CD4-positive, alpha-beta T cell treated with Interleukin-12 subunit alpha and Interleukin-12 subunit beta, for 1 hour (primary cell): ENCODE measurements around the gene POLR2I.
"Not testable (repeated sequence)": the region's sequence is repeated elsewhere in the genome, so short reads cannot be mapped to it uniquely, and the experiment has no call there.

Experiments used
- DNase-seq: peaks from one replicate; pipeline ENCODE4 v3.0.0-alpha.2; 2020

POLR2I gene

DNA sequence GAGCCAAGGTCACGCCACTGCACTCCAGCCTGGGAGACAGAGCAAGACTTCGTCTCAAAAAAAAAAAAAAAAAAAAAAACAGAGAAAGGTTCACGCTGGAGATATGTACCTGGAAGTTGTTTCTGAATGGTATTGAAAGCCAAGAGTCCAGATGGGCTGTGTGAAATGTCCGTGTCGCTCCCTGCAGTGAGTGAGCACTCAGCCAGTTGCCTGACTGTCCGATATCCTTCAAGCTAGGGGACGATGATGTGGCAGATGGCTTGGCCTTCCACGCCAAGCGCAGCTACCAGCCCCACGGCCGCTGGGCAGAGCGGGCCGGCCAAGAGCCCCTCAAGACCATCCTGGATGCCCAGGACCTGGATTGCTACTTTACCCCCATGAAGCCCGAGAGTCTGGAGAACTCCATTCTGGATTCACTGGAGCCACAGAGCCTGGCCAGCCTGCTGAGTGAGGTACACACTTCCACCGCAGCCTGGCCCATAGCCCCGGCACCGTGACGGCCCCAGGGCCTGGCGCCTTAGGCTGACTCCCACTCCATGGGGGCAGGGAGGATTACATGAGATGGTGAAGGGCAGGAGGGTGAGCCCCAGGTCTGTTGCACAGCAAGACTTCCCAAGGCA, 15.4 kb downstream of the POLR2I start:
- DNase-seq = no peak

DNA sequence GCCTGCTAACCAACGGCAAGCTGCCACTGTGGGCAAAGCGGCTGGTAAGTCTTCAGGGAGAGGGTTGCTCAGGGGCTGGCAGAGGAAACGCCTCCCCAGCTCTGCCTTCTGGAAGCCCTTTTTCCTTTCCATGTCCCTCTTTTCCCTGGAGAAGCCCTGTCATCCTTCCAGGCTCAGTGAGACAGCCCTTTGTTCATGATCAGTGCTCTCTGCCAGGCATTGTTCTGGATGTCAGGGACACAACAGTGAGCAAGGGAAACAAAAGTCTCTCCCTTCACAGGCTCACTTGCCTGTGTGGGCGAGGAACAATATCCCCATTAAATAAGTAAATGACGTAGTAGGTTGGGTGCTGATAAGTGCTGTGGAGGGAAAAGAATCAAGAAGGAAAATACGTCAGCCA, 17.6 kb downstream of the POLR2I start:
- no peak for DNase-seq

DNA sequence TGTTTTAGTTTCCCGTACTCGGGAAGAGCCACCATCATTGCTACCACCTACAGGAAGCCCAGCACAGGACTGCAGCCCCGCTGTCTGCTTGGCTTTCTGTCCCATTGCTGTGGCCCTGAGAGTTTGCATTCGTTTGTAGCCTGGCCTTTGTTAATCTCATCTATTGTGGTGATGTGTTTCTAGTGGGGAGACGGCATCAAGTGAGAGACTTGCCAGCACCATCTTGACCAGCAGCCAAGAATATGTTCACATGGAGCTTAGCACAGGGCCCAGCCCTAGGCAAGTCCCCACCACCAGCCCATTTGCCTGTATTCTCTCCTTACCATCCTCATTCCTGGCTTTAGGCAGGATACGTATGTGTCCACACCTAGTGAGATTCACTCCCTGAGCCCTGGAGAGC, 21.0 kb downstream of the POLR2I start:
- no peak for DNase-seq

DNA sequence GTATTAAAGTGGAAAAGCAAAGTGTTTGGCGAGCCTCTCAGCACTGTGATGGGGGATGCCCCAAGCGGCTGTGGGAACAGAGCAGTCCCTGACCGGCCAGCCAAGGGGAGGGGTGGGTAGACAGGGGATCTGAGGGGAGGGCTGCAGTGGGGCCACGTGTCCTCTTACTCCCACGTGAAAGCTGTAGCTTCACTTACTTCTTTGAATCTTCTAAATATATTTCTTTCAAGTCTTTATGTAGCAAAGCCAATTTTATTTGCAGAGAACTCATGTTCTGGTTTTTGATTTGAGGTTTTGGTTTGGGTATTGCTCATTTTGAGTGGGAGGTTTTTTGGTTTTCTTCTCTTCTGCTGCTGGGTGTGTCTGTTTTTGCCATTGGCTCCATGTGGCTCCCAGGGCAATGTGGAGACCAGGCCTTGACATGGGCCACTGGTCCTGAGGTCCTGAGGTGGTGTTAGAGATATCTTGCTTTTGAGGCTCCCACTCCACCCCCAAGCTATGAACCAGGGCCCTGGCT, 21.5 kb downstream of the POLR2I start:
- no peak for DNase-seq

DNA sequence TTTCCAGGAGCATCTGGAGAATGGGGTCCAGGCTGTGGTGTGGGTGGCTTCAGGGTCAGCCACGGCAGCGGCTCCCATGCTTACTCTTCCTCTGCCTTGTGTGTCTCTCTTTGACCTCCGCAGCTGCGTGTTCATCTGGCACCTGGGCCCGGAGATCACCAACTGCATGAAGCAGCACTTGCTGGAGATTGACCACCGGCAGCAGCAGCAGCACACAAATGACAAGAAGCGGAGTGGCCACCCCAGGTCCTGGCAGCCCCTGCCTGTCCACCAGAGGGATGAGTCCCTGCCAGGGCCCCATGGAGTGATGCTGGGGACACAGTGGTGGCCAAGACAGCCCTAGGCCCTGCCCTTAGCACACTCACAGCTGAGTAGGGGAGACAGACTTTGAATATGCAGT, 22.1 kb downstream of the POLR2I start:
- no peak for DNase-seq

DNA sequence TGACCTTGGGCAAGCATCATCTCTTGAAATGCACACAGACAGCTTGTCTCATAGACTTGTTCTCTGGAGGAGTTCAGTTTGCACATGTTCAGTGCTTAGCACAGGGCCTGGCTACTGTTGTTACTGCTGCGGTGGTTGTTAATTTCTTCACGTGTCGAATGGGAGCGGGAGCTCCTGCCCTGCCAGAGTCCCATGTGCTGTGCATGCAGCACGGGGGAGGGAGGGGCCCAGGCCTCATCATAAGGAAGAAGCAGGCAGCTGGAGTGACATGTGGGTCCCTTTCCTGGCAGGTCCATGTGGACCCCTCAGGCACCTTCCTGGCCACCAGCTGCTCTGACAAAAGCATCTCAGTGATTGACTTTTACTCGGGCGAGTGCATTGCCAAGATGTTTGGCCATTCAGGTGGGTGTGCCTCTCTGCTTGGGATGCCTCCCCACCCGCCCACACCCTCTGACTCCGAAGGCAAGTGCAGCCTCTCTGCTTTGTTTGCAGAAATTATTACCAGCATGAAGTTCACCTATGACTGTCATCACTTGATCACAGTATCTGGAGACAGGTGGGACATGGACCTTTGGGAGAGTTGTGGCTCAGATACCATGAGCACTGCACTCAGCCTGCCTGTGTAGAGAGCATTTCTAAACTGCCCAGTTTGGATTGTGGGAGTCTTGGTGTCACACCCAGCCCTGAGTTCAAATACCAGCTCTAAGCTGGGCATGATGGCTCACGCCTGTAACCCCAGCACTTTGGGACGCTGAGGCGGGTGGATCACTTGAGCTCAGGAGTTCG, 23.6 kb downstream of the POLR2I start:
- DNase-seq = no peak

DNA sequence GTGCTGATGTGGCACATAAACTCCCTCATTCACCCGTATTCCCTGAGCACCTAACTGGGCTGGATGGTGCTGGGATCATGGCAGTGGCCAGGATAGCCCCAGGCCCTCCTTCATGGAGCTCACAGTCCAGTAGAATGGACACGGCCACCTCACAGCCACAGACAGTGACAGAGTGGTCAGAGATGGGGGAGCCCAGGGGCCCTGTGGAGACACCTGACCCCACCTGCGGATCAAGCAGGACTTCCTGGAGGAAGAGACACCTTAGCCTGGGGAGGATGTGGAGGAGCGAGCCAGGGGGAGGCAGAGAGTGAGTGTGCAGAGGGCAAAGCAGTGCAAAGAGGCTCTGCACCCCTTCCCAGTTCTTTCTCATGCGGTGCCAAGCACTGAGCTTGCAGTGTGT, 24.8 kb downstream of the POLR2I start:
- DNase-seq = no peak

- no peak for DNase-seq
Measured at GRCh38 chr19:36086326-36086725, 28.3 kb downstream of the POLR2I start.

DNA sequence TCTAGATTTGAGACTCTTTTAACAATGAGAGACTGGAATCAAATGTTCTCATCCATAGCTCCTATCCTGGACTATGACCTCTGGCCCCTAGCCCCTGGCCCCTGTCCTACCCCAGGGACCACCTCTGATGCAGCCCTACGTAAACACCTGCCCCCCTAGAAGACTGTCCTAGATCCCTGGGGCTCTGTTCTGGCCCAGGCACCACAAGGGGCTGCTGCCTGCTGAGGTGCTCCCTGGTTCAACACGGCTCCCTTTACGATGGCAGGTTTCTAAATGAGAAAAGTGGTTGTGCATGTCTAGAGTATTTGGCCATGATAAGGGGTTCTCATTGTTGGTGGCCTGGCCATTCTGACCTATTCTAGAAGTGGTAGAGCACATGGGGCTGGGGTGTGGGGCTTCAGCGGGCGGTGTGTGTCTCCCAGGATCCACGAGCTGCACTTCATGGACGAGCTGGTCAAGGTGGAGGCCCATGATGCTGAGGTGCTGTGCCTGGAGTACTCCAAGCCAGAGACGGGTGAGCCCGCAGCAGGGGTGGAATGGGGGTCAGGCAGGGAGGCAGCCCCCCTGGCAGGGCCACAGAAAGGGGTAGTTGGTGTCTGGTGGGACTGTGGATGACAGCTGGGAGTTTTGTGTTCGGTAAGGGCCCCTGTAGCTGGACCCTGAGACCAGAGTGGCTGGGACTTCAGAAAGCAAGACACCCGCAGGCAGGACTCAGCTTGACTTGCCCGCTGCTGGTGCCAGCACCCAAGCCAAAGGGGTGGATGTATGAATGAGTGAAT, 30.3 kb downstream of the POLR2I start:
- no peak for DNase-seq

DNA sequence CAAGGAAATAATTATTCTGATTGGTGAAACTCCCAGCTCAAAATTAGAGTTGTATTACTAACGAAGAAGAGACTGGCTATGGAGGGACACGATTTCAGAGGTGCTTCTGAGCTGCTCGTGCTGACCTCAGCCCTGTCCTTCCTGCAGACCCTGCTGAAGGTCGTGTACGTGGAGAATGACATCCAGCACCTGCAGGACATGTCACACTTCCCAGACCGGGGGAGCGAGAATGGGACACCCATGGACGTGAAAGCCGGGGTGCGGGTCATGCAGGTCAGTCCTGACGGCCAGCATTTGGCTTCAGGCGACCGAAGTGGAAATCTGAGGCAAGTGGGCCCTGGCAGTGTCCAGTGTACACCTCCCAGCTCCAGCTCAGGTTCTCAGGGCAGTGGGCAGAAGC, 31.8 kb downstream of the POLR2I start:
- no peak for DNase-seq

DNA sequence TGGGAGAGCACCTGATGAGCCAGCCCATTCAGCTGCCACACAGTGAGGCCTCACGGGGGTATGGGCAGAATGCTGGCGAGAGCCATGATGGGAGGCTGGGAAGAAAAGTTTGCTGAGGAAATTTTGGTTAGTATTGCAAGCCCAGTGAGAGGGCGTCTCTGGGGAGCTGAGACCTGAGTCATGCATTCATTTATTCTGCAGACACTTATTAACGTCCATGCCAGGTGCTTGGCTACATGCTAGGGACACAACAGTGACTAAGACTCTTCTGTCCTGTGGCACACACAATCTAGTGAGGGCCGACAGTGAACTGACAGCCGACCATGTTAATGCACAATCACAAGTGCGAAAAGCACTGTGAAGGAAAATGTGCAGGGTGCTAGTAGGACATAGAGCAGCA, 32.8 kb downstream of the POLR2I start:
- no peak for DNase-seq

- DNase-seq = no peak
Measured at GRCh38 chr19:36081385-36081784, 33.3 kb downstream of the POLR2I start.

DNA sequence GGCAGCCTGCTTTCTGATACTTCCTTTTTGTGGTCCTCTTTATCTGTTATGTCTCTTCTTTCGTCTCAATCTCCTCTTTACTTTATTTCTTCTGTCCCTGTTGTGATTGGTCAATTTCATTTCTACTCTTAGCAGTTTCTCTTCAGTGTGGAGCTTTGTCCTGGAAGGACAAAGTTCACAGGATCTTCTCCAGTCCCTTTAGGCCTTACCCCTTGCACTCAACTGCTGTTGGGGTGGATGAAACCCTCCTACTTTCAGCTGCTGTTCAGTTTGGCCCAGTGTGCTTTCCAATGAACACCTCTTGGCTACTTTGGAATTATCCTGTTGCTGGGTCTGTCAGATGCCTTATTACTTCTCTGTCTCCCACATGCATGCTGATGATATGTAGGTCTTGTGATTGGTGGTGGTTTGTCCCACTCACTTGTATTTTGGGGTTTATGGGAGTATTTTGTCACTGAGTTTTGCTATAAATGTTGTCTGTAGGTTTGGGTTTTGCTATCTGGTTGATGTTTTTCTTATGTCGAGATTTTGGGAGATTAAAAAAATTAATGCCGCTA, 35.2 kb downstream of the POLR2I start:
- DNase-seq = no peak

- no peak for DNase-seq
Measured at GRCh38 chr19:36073121-36073876, 41.4 kb downstream of the POLR2I start.

DNA sequence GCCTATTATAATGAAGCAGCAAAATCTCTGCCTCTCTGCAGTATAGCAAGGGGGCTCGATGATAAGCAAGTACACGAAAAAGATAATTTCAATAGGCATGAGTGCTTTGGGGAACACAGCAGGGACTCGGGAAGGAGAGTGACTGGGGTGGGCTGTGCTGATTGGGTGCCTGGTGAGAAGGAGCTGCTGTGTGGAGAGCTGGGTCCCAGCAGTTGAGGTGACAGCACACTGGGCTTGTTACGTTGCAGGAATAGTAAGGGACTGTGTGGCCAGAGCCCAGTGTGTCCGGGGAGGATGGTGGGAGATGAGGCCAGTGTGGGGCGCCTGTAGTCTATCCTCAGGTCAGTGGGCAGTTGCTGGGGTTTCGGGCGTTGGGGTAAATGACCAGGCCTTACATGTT, 42.6 kb downstream of the POLR2I start:
- no peak for DNase-seq

DNA sequence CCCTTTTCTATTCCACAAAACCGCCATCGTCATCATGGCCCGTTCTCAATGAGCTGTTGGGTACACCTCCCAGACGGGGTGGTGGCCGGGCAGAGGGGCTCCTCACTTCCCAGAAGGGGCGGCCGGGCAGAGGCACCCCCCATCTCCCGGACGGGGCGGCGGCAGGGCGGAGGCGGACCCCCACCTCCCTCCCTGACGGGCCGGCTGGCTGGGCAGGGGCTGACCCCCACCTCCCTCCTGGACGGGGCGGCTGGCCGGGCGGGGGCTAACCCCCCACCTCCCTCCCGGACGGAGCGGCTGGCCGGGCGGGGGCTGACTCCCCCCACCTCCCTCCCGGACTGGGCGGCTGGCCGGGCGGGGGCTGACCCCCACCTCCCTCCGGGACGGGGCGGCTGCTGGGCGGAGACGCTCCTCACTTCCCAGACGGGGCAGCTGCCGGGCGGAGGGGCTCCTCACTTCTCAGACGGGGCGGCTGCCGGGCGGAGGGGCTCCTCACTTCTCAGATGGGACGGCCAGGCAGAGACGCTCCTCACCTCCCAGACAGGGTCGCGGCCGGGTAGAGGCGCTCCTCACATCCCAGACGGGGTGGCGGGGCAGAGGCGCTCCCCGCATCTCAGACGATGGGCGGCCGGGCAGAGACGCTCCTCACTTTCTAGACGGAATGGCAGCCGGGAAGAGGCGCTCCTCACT, 45.7 kb downstream of the POLR2I start:
- DNase-seq = not testable (repeated sequence)

DNA sequence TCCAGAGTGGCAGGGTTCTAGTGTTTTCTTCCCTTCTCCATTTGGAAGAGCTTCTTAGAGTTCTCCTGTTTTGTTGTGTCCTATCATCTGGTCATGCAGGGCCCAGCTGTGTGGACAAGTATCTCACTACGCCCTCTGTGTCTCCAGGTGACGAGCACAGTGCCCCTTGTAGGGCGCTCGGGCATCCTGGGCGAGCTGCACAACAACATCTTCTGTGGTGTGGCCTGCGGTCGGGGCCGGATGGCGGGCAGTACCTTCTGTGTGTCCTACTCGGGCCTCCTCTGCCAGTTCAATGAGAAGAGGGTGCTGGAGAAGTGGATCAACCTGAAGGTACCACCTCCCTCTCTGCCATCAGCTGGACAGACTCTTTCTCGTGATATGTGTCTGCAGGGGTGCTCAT, 47.0 kb downstream of the POLR2I start:
- no peak for DNase-seq

DNA sequence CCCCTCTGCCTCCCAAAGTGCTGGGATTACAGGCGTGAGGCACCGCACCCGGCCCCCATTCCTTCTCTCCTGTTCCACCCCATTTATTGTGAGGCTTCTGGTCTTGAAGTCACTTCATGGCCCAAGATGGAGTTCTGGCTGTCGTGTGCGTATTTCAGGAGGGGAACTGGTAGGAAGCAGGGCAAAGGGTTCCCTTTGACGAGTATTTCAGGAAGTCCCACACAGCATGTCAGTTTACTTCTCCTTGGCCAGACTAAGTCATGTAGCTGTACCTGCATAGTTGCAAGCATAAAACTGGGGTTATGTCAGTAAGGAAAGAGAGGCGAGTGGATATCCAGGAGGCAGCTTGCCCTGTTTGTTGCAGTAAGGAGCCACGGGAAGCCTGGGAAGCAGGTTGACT, 49.8 kb downstream of the POLR2I start:
- DNase-seq = no peak
